ENCODE data around the gene CFLAR.

CFLAR gene

GRCh38 chr2:201223089-201224073 lies 107.4 kb downstream of the CFLAR start:
- no peak for DNase-seq

Data from activated CD4-positive, alpha-beta T cell treated with anti-CD3 and anti-CD28 coated beads for 1 hour (primary cell).